ENCODE measurements around the gene RALGPS2.

- TF ChIP-seq POLR2AphosphoS5 (IDR thresholded peaks at IDR 0.05; ENCODE audit: low read depth, low read length) = no peak
- no peak for TF ChIP-seq POLR2A (IDR thresholded peaks at IDR 0.05; ENCODE audit: low read depth, low read length)
These were observed 228.0 kb downstream of the RALGPS2 start for GRCh38 chr1:178953034-178953433.
